HG03045 (cell line): ENCODE measurements around the gene HMGXB4.
"Not testable (repeated sequence)": the region's sequence is repeated elsewhere in the genome, so short reads cannot be mapped to it uniquely, and the experiment has no call there.

Experiments used
- ATAC-seq: cut with Tn5 transposase; IDR thresholded peaks from one replicate; pipeline ENCODE4 v1.9.1; 2021; ENCODE audit warnings: mild to moderate bottlenecking, moderate library complexity; ENCODE audit not compliant: unreplicated experiment

Gene HMGXB4, protein sequence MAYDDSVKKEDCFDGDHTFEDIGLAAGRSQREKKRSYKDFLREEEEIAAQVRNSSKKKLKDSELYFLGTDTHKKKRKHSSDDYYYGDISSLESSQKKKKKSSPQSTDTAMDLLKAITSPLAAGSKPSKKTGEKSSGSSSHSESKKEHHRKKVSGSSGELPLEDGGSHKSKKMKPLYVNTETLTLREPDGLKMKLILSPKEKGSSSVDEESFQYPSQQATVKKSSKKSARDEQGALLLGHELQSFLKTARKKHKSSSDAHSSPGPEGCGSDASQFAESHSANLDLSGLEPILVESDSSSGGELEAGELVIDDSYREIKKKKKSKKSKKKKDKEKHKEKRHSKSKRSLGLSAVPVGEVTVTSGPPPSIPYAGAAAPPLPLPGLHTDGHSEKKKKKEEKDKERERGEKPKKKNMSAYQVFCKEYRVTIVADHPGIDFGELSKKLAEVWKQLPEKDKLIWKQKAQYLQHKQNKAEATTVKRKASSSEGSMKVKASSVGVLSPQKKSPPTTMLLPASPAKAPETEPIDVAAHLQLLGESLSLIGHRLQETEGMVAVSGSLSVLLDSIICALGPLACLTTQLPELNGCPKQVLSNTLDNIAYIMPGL

DNA sequence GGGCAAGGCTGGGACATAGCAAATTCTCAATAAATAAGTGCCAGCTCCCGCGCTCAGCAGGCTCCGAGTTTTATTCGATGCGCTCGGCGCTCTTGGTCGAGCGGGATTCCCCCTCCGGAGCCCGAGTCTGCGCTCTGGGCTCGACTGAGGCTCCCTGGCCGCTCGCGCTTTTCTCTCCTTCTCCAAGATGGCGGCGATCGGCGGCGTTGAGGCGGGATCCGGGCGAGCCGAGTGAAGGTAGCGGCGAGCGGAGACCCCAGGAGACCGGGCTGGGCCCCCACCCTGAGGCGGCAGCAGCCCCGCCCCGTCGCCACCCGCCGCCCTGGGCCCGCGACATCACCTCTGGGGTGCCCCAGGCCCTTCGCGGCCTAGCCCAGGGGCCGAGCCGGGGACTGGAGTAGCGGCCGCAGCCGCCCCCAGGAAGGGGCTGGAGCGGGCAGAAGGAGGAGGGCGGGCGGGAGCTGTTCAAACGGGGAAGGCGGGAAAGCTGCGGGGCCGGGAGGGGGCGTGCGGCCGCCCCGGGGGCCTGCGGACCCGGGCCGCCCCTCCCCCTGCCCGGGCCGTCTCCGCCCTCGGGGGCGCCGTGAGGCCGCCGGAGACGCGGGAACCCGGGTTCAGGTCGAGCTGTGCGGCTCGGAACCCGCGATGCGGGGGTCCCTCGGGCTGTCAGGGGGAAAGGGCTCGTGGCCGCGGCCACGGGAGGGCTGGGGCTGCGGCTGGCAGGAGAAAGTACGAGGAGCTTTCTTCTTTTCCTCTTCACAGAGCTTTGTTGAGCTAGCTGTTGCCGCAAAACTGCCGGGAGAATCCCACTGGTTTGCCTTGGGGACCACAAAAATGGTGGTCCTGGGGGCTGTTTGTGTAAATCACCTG lies at the start of gene HMGXB4:
TSS of gene HMGXB4 (plus strand) at position 173 of the 870 bp plus-strand sequence. CDS start 4,898 bp downstream, outside the sequence.
- peak; percentile 88 for ATAC-seq

DNA sequence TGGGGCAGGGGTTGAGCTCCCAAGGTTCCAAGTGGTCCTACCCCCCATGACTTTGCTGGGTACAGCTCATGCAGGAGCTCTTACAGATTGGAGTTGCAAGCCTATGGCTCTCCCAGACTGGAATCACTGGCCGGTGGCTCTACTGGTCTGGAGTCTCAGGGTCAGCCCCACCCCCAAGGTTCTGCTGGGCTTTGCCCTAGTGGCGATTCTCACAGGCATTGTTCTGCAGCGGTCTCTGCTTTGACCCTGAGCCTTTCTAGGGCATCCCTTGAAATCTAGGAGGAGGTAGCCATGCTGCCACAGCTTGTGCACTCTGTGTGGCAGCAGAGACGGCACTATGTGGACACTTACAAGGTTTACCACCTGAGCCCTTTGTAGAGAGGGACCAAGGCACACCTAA lies 49.3 kb upstream of the HMGXB4 start:
- no peak for ATAC-seq

DNA sequence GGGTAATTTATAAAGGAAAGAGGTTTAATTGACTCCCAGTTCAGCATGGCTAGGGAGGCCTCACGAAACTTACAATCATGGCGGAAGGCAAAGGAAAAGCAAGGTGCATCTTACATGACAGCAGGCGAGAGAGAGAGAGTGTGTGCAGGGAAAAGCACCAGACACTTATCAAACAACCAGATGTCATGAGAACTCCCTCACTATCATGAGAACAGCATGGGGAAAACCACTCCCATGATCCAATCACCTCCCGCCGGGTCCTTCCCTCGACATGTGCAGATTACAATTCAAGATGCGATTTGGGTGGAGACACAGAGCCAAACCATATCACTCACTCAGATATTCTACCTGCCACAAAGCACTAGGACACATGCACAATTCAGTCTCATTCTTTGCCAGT lies 48.1 kb upstream of the HMGXB4 start:
- no peak for ATAC-seq

DNA sequence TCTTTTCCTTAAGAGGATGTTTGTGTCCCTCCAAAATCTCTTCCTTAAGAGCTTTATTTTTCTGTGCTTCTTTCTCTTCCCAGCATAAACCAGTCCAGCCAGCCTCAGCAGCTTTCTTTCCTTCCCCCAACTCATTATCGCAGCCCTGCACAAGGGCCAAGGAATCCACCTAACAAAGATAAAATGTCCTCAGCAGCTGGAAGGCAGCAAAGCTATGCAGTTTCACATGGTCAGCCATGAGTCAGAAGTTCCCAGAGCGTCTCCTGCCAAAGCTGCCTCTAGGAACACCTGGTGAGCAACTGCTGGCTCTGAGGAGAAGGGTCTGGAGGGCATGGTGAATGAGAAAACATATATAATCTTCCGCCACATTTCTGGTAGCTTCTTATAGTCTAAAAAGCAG lies 45.3 kb upstream of the HMGXB4 start:
- no peak for ATAC-seq

GRCh38 chr22:35212996-35213395 lies 44.3 kb upstream of the HMGXB4 start:
- no peak for ATAC-seq

DNA sequence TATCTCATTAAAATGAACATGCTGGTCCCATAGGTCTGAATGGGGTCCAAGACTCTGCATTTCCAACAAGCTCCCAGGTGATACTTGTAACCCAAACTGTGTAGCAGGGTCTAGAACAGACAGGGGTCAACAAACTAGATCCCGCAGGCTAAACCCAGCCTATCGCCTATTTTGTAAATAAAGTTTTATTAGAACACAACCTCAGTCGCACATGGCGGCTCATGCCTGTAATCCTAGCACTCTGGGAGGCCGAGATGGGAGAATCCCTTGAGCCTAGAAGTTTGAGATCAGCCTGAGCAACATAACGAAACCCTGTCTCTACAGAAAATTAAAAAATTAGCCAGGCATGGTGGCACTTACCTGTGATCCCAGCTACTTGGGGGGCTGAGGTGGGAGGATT lies 42.3 kb upstream of the HMGXB4 start:
- ATAC-seq = no peak

DNA sequence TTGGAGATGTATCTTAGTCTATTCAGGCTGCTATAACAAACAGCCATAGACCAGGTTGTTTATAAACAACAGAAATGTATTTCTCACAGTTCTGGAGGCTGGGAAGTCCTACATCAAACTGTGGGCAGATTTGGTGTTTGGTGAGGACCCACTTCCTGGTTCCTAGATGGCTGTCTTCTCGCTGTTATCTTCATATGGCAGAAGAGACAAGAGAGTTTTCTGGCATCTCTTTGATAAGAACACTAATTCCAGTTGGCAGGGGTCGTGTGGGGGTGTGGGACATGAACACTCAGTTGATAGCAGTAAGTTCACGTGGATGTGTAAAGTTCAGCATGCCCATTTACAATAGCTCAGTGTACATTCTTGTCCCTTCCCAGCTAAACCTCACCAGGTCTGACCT lies 41.3 kb upstream of the HMGXB4 start:
- ATAC-seq = no peak

- no peak for ATAC-seq
These were observed 39.8 kb upstream of the HMGXB4 start for GRCh38 chr22:35217527-35217926.

DNA sequence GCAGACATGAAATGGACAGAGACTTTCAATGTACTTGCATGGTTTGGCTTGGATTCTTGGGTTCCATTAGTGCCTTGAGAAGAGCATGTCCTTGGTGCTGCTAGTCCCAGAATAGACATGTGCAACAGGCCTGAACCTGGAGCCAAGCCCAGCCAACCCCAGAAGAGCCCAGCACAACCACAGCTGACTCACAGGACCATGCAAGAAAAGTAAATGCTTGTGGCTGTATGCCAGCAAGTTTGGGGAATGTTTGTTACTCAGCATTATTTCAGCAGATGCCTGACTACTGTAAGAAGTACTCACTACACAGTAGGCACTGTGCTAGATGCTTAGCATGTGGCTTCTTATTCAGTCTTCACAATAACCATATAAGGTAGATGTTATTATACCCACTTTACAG lies 39.2 kb upstream of the HMGXB4 start:
- no peak for ATAC-seq

GRCh38 chr22:35219012-35219411 lies 38.3 kb upstream of the HMGXB4 start:
- ATAC-seq = no peak

GRCh38 chr22:35220221-35220620 lies 37.1 kb upstream of the HMGXB4 start:
- ATAC-seq = no peak

- no peak for ATAC-seq
These were observed 32.3 kb upstream of the HMGXB4 start for GRCh38 chr22:35225010-35225409.

GRCh38 chr22:35226958-35227647 lies 30.2 kb upstream of the HMGXB4 start:
- ATAC-seq = no peak

DNA sequence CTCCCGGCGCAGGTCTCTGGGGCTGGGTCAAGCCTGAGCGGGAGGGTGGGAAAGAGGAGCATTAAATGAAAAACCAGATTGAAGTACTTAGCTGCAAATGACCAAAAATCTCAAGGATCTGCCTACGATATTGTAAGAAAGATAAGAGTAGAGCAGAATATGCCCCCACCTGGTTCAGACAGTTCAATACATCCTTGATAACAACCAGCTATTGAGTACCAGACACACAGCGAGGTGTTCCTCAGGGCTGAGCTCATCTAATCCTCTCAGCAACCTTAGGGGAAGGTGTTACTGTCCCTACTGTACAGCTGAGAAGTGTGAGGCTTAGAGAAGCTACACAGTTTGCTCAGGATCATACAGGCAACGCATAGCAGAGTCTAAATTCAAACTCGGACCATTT lies 27.4 kb upstream of the HMGXB4 start:
- ATAC-seq = no peak

DNA sequence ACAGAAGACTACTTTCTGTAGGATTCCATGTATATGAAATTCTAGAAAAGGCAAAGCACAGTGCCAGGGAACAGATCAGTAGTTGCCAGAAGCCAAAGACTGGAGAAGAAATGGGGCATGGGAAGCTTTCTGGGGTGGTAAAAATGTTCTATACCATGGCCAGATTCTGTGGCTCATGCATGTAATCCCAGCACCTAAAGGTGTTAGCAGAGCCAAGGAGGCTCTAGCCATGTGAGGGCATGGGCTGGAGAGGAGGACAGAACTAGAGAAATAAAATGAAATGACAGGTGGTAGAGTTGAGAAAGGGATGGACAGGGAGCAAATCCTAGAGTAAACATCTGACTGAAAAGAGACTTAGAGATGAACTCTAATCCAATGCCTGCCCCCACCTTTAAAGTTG lies 26.9 kb upstream of the HMGXB4 start:
- ATAC-seq = no peak

GRCh38 chr22:35230839-35231584 lies 26.3 kb upstream of the HMGXB4 start:
- no peak for ATAC-seq

DNA sequence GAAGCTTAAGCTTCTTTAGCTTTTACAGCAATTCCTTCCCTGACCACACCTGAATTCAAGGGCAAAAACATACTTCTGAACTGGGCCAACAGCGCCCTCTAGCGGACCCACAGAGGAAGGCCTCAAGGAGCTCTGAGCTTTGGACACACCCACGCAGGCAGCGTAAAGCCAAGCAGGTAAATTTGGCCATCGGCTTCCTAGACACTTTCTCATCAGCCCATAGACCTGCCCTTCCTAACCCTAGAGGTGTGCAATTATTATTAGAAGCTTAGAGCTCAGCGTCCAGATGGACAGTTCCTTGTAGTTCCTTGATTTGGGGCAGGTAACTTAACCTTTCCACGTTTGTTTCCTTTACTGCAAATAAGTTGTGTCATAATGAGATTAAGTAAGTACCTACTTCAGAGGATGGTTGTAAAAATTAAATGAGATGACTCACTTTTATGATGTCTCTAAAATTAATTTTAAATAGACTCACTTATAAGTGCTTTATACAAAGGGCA lies 25.7 kb upstream of the HMGXB4 start:
- ATAC-seq = no peak

DNA sequence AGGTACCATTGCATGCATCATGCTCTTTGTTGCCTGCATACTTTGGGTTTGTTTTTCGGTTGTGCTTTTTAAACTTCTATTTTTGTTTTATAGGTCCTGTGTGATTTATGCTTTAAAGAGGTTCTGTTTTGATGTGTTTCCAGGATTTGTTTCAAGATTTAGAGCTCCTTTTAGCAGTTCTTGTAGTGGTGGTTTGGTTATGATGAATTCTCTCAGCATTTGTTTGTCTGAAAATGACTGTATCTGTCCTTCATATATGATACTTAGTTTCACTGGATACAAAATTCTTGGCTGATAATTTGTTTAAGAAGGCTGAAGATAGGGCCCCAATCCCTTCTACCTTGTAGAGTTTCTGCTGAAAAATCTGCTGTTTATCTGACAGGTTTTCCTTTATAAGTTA lies 18.5 kb upstream of the HMGXB4 start:
- not testable (repeated sequence) for ATAC-seq

DNA sequence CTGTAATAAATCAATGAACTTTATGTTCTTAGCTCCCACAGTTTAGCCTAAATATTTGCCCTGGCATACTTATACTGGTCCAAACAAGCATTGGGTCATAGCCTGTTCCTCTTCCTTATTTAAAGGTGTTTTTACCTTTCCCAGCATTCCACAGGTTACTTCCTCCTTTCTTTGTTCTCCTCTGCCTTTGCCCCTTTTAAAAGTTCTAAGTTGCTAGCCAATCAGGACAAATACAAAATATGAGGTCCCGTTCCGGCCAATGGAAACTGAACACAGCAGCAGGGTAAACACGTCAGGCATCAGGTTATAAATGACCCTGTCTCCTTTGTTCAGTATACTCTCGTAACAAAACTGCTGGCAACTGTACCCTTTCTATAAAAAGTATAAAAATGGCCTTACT lies 12.8 kb upstream of the HMGXB4 start:
- ATAC-seq = not testable (repeated sequence)

- ATAC-seq = no peak
These were observed 7.1 kb upstream of the HMGXB4 start for GRCh38 chr22:35250156-35250555.
